A549 (cell line): ENCODE data around the gene TRIO. TPM values are rescaled to one million over a fixed set of nuclear protein-coding genes. Genes with fewer than 3 reads are reported as not detected.

Source experiments
- ATAC-seq, 2 experiments: fragments of 200-7000 bp in 1 of 2; fragments of >200 bp in 1 of 2; cut with Nextera tagmentation in 1 of 2; cut with Tn5 transposase in 1 of 2; 3 replicates each; pipeline versions ENCODE4 v1.8.0 to v1.9.1; 2018 to 2020; ENCODE audit warnings: mild to moderate bottlenecking in 1 of 2, moderate library complexity in 1 of 2
- CTCF ChIA-PET: fragments of 300-600 bp; sonication (Branson Sonifier 250); formaldehyde crosslinking; extraction: SDS; loops from one replicate; lab custom pipeline; 2021; ENCODE audit warnings: antibody characterized with exemption, inconsistent platforms; lab: Yijun Ruan, JAX
- POLR2A ChIA-PET: fragments of 350-600 bp; formaldehyde crosslinking; extraction: SDS; loops from one replicate; lab custom pipeline; 2021; ENCODE audit warnings: antibody characterized with exemption, inconsistent platforms; lab: Yijun Ruan, JAX
- DNase-seq, 2 experiments: peaks; one replicate each; pipeline versions ENCODE4 v3.0.0 to v3.0.0-alpha.2; 2011 to 2016; ENCODE audit warnings: low read depth in 1 of 2, low spot score in 1 of 2
- FAIRE-seq: peaks from 2 replicates; lab custom pipeline; 2011; peaks lifted over from hg19 to GRCh38; lab: Jason Lieb, UNC
- H3K27ac ChIP-seq, 2 experiments: fragments of >200 bp; sonication (Bioruptor Twin); formaldehyde crosslinking; 3 replicates each; pipeline ENCODE4 v1.5.1; 2016 to 2017
- H3K4me1 ChIP-seq: fragments of >200 bp; sonication (Bioruptor Twin); formaldehyde crosslinking; 3 replicates; pipeline ENCODE4 v1.6.1; 2016
- H3K4me2 ChIP-seq: fragments of >200 bp; sonication (Bioruptor Twin); formaldehyde crosslinking; 3 replicates; pipeline ENCODE4 v1.6.1; 2016
- H3K4me3 ChIP-seq: fragments of >200 bp; sonication (Bioruptor Twin); formaldehyde crosslinking; 3 replicates; pipeline ENCODE4 v1.5.1; 2016
- H3K9me3 ChIP-seq: fragments of >200 bp; sonication (Bioruptor Twin); formaldehyde crosslinking; 3 replicates; pipeline ENCODE4 v1.6.1; 2016
- CHD2 ChIP-seq: fragments of 150-350 bp; IDR thresholded peaks from 2 replicates; pipeline ENCODE4 v1.6.1; 2014; ENCODE audit warnings: low read length; ENCODE audit not compliant: partially characterized antibody
- ELK1 ChIP-seq: fragments of 150-350 bp; IDR thresholded peaks from 2 replicates; pipeline ENCODE4 v1.6.1; 2014; ENCODE audit warnings: low read depth, mild to moderate bottlenecking, low read length
- ESRRA ChIP-seq: fragments of 150-350 bp; IDR thresholded peaks from 2 replicates; pipeline ENCODE4 v1.6.1; 2014; ENCODE audit warnings: mild to moderate bottlenecking, low read length, borderline replicate concordance
- FOSL2 ChIP-seq, 2 experiments: fragments of 450-650 bp in 1 of 2; fragments of >200 bp in 1 of 2; sonication (Bioruptor Twin) in 1 of 2; formaldehyde crosslinking; IDR thresholded peaks; 2 replicates each; pipeline versions ENCODE4 v1.5.0 to v1.6.1; 2016 to 2020; ENCODE audit warnings: mild to moderate bottlenecking in 1 of 2, moderate library complexity in 1 of 2
- GATA3 ChIP-seq: IDR thresholded peaks from 2 replicates; pipeline ENCODE4 v1.6.1; 2012; ENCODE audit warnings: borderline replicate concordance
- HOXB13 ChIP-seq: fragments of 250-450 bp; sonication (Bioruptor Pico); IDR thresholded peaks from 2 replicates; pipeline ENCODE4 v1.5.0; 2020; ENCODE audit warnings: low read depth, mild to moderate bottlenecking, moderate library complexity
- HOXB5 ChIP-seq: fragments of 250-450 bp; sonication (Bioruptor Pico); IDR thresholded peaks from 2 replicates; pipeline ENCODE4 v1.5.0; 2020; ENCODE audit warnings: mild to moderate bottlenecking, moderate library complexity
- NR3C1 ChIP-seq: fragments of >200 bp; sonication (Bioruptor Twin); formaldehyde crosslinking; IDR thresholded peaks from 3 replicates; pipeline ENCODE4 v1.6.1; 2017
- PHF8 ChIP-seq: fragments of 200-600 bp; sonication (generic); IDR thresholded peaks from 2 replicates; pipeline ENCODE4 v1.6.1; 2016; ENCODE audit warnings: low read depth, mild to moderate bottlenecking, antibody characterized with exemption, moderate library complexity, borderline replicate concordance
- RAD21 ChIP-seq, 2 experiments: fragments of >200 bp in 1 of 2; sonication (Bioruptor Twin) in 1 of 2; formaldehyde crosslinking in 1 of 2; IDR thresholded peaks in 1 of 2; conservative IDR thresholded peaks in 1 of 2; 2 replicates in 1 of 2; 3 replicates in 1 of 2; pipeline ENCODE4 v1.6.1; 2012 to 2018; ENCODE audit warnings: inconsistent platforms in 1 of 2
- RNF2 ChIP-seq: fragments of 200-600 bp; sonication (generic); IDR thresholded peaks from 2 replicates; pipeline ENCODE4 v1.6.1; 2016; ENCODE audit warnings: low read depth, mild to moderate bottlenecking, antibody characterized with exemption, moderate library complexity, borderline replicate concordance
- SMC3 ChIP-seq: fragments of >200 bp; sonication (Bioruptor Twin); formaldehyde crosslinking; IDR thresholded peaks from 3 replicates; pipeline ENCODE4 v1.6.1; 2018; ENCODE audit warnings: inconsistent platforms
- ZC3H11A ChIP-seq: fragments of 450-650 bp; IDR thresholded peaks from 2 replicates; pipeline ENCODE4 v1.6.1; 2014; ENCODE audit warnings: antibody characterized with exemption, mild to moderate bottlenecking
- ZFP36 ChIP-seq: fragments of 450-650 bp; IDR thresholded peaks from 2 replicates; pipeline ENCODE4 v1.6.1; 2014; ENCODE audit warnings: borderline replicate concordance; ENCODE audit not compliant: partially characterized antibody
- ZSCAN20 ChIP-seq: fragments of 250-450 bp; sonication (Bioruptor Pico); IDR thresholded peaks from 2 replicates; pipeline ENCODE4 v1.8.0; 2022; ENCODE audit warnings: mild to moderate bottlenecking, moderate library complexity
- WGBS: methylation state at CpG from one replicate; pipeline ENCODE4 v1.1.6; 2017; ENCODE audit errors: missing lambda C conversion rate; 5-methylcytosine and 5-hydroxymethylcytosine counted together
- polyA plus RNA-seq, 4 experiments: library from polyadenylated mRNA; depleted of rRNA in 3 of 4; stranded (reverse); fragments of >200 nt; fragmentation: RNase III in 1 of 4; extraction: RNeasy Plus Mini Kit Qiagen cat#74134 plus additional on column Dnase treatment in 1 of 4; gene quantifications; 2 replicates in 3 of 4; 3 replicates in 1 of 4; pipeline ENCODE4 v1.2.3, GENCODE V29; 2011 to 2017
- TF ChIP-seq, protein P1 (sequence below): fragments of >200 bp; sonication (Bioruptor Twin); formaldehyde crosslinking; IDR thresholded peaks from 3 replicates; pipeline ENCODE4 v1.5.1; 2016
- TF ChIP-seq, protein P2 (sequence below): fragments of 200-600 bp; sonication (generic); IDR thresholded peaks from 2 replicates; pipeline ENCODE4 v1.6.1; 2016; ENCODE audit warnings: antibody characterized with exemption, mild to moderate bottlenecking, moderate library complexity

TRIO gene
- polyA plus RNA-seq, 2 of the 4 experiments (the other 2 are of a cell fraction): 47.5 to 79.0 TPM

GRCh38 chr5:14397717-14398116, 254.6 kb downstream of the TRIO start:
- 93% methylated on average over 3 of the region's 3 CpGs for WGBS
- TF ChIP-seq PHF8 (no peak), ZC3H11A (no peak), RNF2 (no peak), FOSL2 (IDR thresholded peaks at IDR 0.05) (no peak), FOSL2 (CRISPR knock-in tag; IDR thresholded peaks at IDR 0.05) (no peak), GATA3 (no peak), ZFP36 (no peak), ESRRA (no peak), HOXB13 (CRISPR knock-in tag) (no peak), CHD2 (no peak), ELK1 (no peak), HOXB5 (CRISPR knock-in tag) (no peak)
- TF ChIP-seq, protein P1, sequence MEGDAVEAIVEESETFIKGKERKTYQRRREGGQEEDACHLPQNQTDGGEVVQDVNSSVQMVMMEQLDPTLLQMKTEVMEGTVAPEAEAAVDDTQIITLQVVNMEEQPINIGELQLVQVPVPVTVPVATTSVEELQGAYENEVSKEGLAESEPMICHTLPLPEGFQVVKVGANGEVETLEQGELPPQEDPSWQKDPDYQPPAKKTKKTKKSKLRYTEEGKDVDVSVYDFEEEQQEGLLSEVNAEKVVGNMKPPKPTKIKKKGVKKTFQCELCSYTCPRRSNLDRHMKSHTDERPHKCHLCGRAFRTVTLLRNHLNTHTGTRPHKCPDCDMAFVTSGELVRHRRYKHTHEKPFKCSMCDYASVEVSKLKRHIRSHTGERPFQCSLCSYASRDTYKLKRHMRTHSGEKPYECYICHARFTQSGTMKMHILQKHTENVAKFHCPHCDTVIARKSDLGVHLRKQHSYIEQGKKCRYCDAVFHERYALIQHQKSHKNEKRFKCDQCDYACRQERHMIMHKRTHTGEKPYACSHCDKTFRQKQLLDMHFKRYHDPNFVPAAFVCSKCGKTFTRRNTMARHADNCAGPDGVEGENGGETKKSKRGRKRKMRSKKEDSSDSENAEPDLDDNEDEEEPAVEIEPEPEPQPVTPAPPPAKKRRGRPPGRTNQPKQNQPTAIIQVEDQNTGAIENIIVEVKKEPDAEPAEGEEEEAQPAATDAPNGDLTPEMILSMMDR: no peak
- TF ChIP-seq, protein P2, sequence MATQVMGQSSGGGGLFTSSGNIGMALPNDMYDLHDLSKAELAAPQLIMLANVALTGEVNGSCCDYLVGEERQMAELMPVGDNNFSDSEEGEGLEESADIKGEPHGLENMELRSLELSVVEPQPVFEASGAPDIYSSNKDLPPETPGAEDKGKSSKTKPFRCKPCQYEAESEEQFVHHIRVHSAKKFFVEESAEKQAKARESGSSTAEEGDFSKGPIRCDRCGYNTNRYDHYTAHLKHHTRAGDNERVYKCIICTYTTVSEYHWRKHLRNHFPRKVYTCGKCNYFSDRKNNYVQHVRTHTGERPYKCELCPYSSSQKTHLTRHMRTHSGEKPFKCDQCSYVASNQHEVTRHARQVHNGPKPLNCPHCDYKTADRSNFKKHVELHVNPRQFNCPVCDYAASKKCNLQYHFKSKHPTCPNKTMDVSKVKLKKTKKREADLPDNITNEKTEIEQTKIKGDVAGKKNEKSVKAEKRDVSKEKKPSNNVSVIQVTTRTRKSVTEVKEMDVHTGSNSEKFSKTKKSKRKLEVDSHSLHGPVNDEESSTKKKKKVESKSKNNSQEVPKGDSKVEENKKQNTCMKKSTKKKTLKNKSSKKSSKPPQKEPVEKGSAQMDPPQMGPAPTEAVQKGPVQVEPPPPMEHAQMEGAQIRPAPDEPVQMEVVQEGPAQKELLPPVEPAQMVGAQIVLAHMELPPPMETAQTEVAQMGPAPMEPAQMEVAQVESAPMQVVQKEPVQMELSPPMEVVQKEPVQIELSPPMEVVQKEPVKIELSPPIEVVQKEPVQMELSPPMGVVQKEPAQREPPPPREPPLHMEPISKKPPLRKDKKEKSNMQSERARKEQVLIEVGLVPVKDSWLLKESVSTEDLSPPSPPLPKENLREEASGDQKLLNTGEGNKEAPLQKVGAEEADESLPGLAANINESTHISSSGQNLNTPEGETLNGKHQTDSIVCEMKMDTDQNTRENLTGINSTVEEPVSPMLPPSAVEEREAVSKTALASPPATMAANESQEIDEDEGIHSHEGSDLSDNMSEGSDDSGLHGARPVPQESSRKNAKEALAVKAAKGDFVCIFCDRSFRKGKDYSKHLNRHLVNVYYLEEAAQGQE: no peak
- no peak for DNase-seq
- POLR2A ChIA-PET: no interaction called here
- Histone ChIP-seq H3K4me2 (no peak overlapping the region), H3K4me1 (peaks cover 14% of the 10 kb centered on the region), H3K4me3 (no peak overlapping the region), H3K9me3 (no peaks in the 10 kb centered on the region), H3K27ac (no peak overlapping the region)
- no peak for ATAC-seq
- CTCF ChIA-PET: interaction anchor here (0.6 to 5.5 kb wide), 11 partner anchors 8 to 382 kb away, joined by 3 to 43 read pairs (median 3); no protein-coding TSS in a partner anchor
- no peak for FAIRE-seq

DNA sequence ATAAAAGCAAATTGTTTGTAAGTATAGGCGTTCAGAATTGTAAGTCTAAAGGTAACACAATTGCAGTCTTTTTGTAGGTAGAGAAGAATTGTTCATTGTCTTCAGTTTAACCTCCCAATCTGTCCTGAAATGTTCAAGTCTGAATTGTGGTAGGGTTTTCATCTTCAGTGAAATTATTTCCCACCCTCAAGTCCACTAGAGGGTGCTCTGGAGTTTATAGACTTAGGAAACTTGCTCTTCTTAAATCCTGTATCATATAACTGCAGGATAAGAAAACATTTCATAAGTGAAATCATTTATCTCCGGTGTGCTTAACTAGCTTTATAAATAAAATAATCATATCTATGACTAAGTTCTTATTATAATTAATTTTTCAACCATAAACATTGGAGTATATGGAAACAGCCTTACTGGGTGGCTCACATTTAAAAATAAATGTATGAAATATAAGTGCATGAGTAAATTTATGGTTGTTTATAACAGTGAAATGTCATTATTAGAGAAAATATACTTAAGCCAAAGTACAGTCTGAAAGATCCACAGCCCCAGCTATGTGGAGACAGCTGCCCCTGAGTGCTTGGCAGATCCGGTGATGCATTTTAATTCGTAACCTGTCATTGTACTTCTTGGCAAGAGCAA, 256.0 kb downstream of the TRIO start:
- FAIRE-seq: no peak
- Histone ChIP-seq H3K4me1 (peaks cover 14% of the 10 kb centered on the region), H3K4me2 (no peak overlapping the region; the same call in 2 of the 3 replicates), H3K9me3 (no peaks in the 10 kb centered on the region), H3K4me3 (no peak overlapping the region), H3K27ac (peak overlapping the region in 1 of 2 experiments; percentile 47; a peak in 1 of 6 replicates)
- TF ChIP-seq, protein P1: peak; percentile 75
- peak; percentile 35 to 48; a peak in 3 of 5 replicates for TF ChIP-seq RAD21 (conservative IDR thresholded peaks at IDR 0.05 in 1 of 2, IDR thresholded peaks at IDR 0.05 in 1 of 2)
- no peak for TF ChIP-seq NR3C1
- TF ChIP-seq ZSCAN20: no peak
- no peak for TF ChIP-seq FOSL2 (IDR thresholded peaks at IDR 0.05)
- TF ChIP-seq FOSL2 (CRISPR knock-in tag; IDR thresholded peaks at IDR 0.05): no peak
- TF ChIP-seq SMC3: peak; percentile 59
- POLR2A ChIA-PET: no interaction called here
- peak; percentile 48 to 53 for DNase-seq
- CTCF ChIA-PET: interaction anchor here (0.7 to 5.5 kb wide), 12 partner anchors 9 to 256 kb away, joined by 3 to 43 read pairs (median 6); no protein-coding TSS in a partner anchor
- 47% methylated on average over 4 of the region's 4 CpGs for WGBS
- peak in 1 of 2 experiments; percentile 76; a peak in 3 of 6 replicates for ATAC-seq
